Glutamatergic neuron (in vitro differentiated cells): Measurements from ENCODE around the gene CD59. TPM values are rescaled to one million over a fixed set of nuclear protein-coding genes. Genes with fewer than 3 reads are reported as not detected.

ENCODE experiments used
- DNase-seq: peaks from one replicate; pipeline ENCODE4 v3.0.0; 2022
- H3K27ac Mint-ChIP-seq: one replicate; pipeline ENCODE4 v1.8.0; 2020; ENCODE audit warnings: mild to moderate bottlenecking, mixed read lengths, inconsistent platforms; ENCODE audit not compliant: unreplicated experiment
- H3K27me3 Mint-ChIP-seq: one replicate; pipeline ENCODE4 v1.8.0; 2020; ENCODE audit warnings: mild to moderate bottlenecking, moderate library complexity, mixed read lengths, inconsistent platforms; ENCODE audit not compliant: unreplicated experiment
- H3K36me3 Mint-ChIP-seq: one replicate; pipeline ENCODE4 v1.8.0; 2020; ENCODE audit warnings: mild to moderate bottlenecking, mixed read lengths, inconsistent platforms; ENCODE audit not compliant: unreplicated experiment
- H3K4me1 Mint-ChIP-seq: one replicate; pipeline ENCODE4 v1.8.0; 2020; ENCODE audit warnings: mild to moderate bottlenecking, low read depth, mixed read lengths, inconsistent platforms; ENCODE audit not compliant: unreplicated experiment
- H3K4me3 Mint-ChIP-seq: one replicate; pipeline ENCODE4 v1.8.0; 2020; ENCODE audit warnings: mild to moderate bottlenecking, mixed read lengths, inconsistent platforms; ENCODE audit not compliant: unreplicated experiment
- H3K9me3 Mint-ChIP-seq: one replicate; pipeline ENCODE4 v1.8.0; 2020; ENCODE audit warnings: mild to moderate bottlenecking, moderate library complexity, mixed read lengths, inconsistent platforms; ENCODE audit not compliant: unreplicated experiment
- CTCF ChIP-seq: fragments of 200-600 bp; sonication (generic); IDR thresholded peaks from one replicate; pipeline ENCODE4 v1.5.0; 2021; ENCODE audit not compliant: partially characterized antibody, unreplicated experiment
- total RNA-seq: library from RNA; stranded (reverse); fragmentation: NEBNext Ultra II Directional; extraction: Animal tissue kit (Norgen Biotek cat#: 25700); gene quantifications from one replicate; pipeline ENCODE4 v1.2.1, GENCODE V29; 2021; ENCODE audit not compliant: unreplicated experiment

CD59 gene
- total RNA-seq, 1 donor from 2014 or later, result 105 TPM

GRCh38 chr11:33668951-33669596 is 67.1 kb downstream of the CD59 start:
- H3K9me3 Mint-ChIP-seq, result peaks cover 10% of the 10 kb centered on the region
- H3K27me3 Mint-ChIP-seq, result peaks cover 1% of the 10 kb centered on the region
- no peak overlapping the region for H3K27ac Mint-ChIP-seq
- no peak overlapping the region for H3K4me3 Mint-ChIP-seq
- H3K36me3 Mint-ChIP-seq, result peaks cover 11% of the 10 kb centered on the region
- no peak for DNase-seq
- peaks cover 16% of the 10 kb centered on the region for H3K4me1 Mint-ChIP-seq
- no peak for TF ChIP-seq CTCF

- Mint-ChIP-seq H3K9me3 (peaks cover 10% of the 10 kb centered on the region), H3K36me3 (peaks cover 11% of the 10 kb centered on the region), H3K4me1 (peaks cover 16% of the 10 kb centered on the region), H3K27me3 (peaks cover 1% of the 10 kb centered on the region), H3K4me3 (no peak overlapping the region), H3K27ac (no peak overlapping the region)
- TF ChIP-seq CTCF, result no peak
- no peak for DNase-seq
These were observed 67.8 kb downstream of the CD59 start for GRCh38 chr11:33668468-33668825.

GRCh38 chr11:33667819-33668467 is 68.3 kb downstream of the CD59 start:
- Mint-ChIP-seq H3K27ac (no peak overlapping the region), H3K36me3 (peaks cover 11% of the 10 kb centered on the region), H3K27me3 (peaks cover 1% of the 10 kb centered on the region), H3K4me1 (peaks cover 14% of the 10 kb centered on the region), H3K9me3 (peaks cover 10% of the 10 kb centered on the region), H3K4me3 (no peak overlapping the region)
- DNase-seq, result no peak
- no peak for TF ChIP-seq CTCF

- Mint-ChIP-seq H3K36me3 (peaks cover 11% of the 10 kb centered on the region), H3K27ac (no peak overlapping the region), H3K4me3 (no peak overlapping the region), H3K4me1 (peaks cover 6% of the 10 kb centered on the region), H3K9me3 (peaks cover 7% of the 10 kb centered on the region), H3K27me3 (peaks cover 1% of the 10 kb centered on the region)
- no peak for TF ChIP-seq CTCF
- DNase-seq, result no peak
These were observed 70.7 kb downstream of the CD59 start for GRCh38 chr11:33665350-33666106.

- Mint-ChIP-seq H3K9me3 (peaks cover 7% of the 10 kb centered on the region), H3K27ac (no peak overlapping the region), H3K4me3 (no peak overlapping the region), H3K27me3 (peaks cover 1% of the 10 kb centered on the region), H3K36me3 (peaks cover 11% of the 10 kb centered on the region), H3K4me1 (peaks cover 6% of the 10 kb centered on the region)
- no peak for TF ChIP-seq CTCF
- DNase-seq, result no peak
These were observed 71.4 kb downstream of the CD59 start for GRCh38 chr11:33664827-33665226.
